ENCODE measurements around the gene SPACA5B.
"Not testable (repeated sequence)": the region's sequence is repeated elsewhere in the genome, so short reads cannot be mapped to it uniquely, and the experiment has no call there.

- not testable (repeated sequence) for TF ChIP-seq CTCF, POLR2A (IDR thresholded peaks at IDR 0.05)
Observed at GRCh38 chrX:48132308-48132844, 1.9 kb downstream of the SPACA5B start.
